Brain pericyte (primary cell): ENCODE data around the gene LRP1-AS.

ENCODE experiments used
- DNase-seq: peaks from one replicate; pipeline ENCODE4 v3.0.0-alpha.2; 2012; ENCODE audit warnings: low read depth, low spot score

The LRP1-AS gene

DNA sequence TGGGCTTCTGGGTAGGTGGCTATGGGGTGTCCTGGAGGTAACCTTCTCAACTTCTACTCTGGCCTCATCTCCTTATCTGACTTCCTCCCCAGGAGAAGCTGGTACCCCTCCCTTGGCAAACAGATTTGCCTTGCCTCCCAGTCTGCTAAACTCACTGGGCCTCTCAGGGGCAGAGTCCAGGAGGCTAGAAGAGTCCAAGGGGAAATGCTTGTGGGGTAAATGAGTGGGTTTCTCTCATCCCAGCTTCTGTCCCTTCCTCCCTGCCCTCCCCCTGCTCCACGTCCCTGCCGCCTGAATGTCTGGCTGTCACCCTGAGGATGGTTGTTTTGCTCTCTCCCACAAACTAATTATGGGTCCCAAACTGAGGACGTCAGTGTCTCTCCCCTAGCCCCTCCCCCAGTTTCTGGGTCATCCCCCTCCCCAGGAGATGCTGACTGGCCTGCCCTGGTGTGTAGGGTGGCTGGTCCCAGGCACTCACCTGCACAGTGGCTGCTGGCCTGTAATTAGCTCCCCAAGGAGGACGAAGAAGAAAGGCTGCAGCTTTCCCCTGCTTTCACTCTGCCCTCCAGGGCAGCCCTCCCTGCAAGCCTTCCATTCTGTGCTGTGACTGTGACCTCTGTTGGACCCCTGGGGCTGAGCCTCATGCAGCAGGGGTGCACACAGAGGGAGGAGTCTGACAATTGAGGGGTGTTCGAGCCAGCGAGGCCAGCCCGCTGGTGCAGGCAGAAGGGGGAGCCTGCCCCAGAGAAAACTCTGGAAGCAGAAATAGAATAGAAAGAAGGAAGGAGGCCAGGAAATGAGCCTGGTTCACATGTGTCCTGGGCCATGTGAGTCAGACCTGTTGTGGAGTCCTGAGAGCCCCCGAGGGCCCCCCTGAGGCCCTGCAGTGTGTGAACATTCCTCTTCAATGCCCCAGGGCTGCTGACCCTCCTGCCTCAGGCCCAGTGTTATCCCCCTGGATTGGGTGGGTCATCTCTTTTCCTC lies at the start of gene LRP1-AS:
LRP1-AS (minus strand) TSS at position 659 of the 984 bp plus-strand sequence.
- peak; percentile 34 for DNase-seq

DNA sequence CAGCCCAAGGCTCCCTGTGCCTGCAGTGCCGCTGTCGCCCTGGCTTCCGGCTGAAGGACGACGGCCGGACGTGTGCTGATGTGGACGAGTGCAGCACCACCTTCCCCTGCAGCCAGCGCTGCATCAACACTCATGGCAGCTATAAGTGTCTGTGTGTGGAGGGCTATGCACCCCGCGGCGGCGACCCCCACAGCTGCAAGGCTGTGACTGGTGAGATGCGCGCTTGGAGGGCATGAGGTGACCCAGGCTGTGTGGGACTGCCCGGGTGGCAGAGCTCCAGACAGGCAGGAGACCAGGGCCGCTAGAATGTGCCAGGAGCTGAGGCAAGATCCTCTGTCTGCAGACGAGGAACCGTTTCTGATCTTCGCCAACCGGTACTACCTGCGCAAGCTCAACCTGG lies 49.5 kb upstream of the LRP1-AS start:
- DNase-seq, result no peak

DNA sequence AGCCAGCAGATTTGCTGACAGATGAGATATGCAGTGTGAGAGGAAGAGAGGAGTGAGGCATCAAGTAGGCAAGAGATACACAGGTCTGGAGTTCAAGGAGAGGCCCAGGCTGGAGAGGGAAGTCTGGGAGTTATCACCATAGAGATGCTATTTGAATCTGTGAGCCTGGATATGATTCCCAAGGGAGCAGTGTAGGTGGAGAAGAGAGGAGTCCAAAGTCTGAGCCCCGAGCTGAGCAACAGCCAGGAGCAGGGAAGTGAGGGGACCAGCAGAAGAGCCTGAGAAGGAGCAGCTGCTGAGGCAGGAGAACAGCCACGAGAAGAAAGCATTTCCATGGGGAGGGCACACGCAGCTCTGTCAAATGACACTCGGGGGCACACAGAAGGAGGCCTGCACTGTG lies 49.0 kb upstream of the LRP1-AS start:
- no peak for DNase-seq

DNA sequence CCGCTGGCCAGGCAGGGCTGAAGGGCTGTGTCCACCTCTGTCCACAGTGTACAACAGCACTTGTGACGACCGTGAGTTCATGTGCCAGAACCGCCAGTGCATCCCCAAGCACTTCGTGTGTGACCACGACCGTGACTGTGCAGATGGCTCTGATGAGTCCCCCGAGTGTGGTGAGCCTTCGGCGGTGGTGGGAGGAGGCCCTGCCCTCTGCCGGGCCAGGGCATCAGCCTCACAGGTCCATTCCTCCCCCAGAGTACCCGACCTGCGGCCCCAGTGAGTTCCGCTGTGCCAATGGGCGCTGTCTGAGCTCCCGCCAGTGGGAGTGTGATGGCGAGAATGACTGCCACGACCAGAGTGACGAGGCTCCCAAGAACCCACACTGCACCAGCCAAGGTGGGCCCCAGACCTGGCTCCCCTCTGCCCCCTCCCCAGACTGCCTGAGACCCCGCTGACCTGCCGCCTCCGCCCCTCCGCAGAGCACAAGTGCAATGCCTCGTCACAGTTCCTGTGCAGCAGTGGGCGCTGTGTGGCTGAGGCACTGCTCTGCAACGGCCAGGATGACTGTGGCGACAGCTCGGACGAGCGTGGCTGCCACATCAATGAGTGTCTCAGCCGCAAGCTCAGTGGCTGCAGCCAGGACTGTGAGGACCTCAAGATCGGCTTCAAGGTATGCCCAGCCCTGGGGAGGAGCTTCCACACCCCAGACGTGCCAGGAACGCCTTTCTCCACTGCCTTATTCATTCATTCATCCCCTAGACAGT lies 48.4 kb upstream of the LRP1-AS start:
- DNase-seq, result no peak

DNA sequence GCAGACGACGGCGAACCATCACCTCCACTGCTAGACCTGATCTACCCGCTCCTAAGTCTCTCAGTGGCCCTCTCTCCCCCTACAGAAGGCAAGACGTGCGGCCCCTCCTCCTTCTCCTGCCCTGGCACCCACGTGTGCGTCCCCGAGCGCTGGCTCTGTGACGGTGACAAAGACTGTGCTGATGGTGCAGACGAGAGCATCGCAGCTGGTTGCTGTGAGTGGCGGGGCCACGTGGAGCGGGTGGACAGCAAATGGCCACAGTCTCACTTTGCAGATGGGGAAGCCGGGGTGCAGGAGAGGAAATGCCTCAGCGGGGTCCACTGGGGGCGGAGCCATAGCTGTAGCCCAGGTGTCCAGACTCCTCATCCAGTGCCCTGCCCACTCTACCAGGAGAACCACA lies 47.8 kb upstream of the LRP1-AS start:
- DNase-seq, result no peak

DNA sequence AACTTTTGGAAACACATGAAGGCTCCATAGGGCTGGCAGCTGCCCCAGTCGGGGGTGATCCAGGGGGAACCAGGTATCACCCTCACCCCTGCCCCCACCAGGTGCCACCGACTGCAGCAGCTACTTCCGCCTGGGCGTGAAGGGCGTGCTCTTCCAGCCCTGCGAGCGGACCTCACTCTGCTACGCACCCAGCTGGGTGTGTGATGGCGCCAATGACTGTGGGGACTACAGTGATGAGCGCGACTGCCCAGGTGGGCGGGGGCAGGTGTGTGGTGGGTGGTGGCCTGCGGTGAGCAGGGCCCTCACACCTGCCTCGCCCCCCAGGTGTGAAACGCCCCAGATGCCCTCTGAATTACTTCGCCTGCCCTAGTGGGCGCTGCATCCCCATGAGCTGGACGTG lies 46.8 kb upstream of the LRP1-AS start:
- no peak for DNase-seq

DNA sequence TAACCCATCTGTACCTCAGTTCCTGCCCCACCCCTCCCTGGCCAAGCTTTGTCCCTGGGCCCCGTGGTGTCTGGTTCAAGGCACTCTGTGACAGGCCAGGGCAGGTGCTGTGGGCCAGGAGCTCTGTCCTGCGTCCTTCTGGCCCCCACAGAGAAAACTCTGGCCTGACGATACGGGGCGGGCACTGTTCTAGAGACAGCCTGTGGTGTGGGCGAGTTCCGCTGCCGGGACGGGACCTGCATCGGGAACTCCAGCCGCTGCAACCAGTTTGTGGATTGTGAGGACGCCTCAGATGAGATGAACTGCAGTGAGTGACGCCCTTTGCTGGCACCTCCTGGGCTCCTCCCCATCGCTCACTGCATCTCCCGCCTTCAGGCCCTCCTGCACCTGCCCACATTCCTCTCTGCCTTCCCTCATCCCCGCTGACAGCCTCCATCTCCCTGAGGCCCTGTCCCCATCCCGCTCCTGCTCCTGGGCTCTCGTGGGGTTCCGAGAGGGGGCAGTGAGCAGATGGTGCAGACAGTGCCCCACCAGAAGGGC lies 46.4 kb upstream of the LRP1-AS start:
- DNase-seq, result no peak

DNA sequence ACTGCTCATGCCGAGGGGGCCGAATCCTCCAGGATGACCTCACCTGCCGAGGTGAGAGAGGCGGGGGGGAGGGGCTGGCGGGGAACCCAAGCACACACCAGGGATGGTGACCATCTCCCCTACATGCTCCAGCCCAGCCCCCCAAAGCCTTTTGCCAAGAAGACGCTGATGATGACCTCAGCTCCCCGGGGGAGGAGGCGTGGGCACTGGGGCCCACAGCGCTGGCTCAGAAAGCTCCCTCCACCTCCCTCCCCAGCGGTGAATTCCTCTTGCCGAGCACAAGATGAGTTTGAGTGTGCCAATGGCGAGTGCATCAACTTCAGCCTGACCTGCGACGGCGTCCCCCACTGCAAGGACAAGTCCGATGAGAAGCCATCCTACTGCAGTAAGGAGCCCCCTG lies 45.5 kb upstream of the LRP1-AS start:
- DNase-seq, result no peak

DNA sequence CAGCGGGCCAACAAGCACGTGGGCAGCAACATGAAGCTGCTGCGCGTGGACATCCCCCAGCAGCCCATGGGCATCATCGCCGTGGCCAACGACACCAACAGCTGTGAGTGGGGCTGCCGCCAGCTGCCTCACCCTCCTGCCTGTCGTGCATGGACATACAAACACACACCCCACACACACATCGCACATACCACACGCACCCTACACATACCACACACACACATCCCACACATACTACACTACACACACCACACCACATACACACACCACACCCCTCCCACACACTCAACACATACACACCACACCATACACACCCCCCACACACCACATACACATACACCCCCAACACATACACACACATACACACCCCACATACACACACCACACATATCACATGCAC lies 44.0 kb upstream of the LRP1-AS start:
- no peak for DNase-seq

DNA sequence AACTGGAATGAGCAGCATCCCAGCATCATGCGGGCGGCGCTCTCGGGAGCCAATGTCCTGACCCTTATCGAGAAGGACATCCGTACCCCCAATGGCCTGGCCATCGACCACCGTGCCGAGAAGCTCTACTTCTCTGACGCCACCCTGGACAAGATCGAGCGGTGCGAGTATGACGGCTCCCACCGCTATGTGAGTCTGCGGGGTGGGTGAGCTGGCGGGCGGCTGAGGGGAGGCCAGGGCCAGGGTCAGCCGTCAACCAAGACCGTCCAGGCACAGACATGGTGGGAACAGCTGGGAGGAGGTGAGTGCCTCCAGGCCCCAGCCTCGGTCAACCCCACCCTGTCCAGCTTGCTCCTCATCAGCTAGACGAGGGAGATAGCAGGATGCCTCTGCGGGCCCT lies 43.4 kb upstream of the LRP1-AS start:
- no peak for DNase-seq

DNA sequence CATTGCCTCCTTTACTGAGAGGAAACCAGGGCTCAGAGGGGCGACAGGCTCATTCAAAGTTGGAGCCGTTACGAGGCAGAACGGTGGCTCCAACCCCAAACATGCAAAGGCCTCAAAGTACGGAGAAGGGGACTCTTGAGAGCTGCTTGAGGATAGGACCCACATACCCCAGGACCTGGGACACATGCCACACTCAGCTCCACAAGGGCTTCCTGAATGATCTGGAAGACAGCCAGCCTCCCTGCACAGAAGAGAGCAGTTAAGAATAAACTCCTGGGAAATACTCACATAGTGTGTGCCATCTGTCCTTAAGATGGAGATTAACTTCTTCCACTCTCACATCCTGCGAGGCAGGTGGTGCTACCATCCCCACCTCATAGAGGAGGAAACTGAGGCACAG lies 42.6 kb upstream of the LRP1-AS start:
- no peak for DNase-seq

DNA sequence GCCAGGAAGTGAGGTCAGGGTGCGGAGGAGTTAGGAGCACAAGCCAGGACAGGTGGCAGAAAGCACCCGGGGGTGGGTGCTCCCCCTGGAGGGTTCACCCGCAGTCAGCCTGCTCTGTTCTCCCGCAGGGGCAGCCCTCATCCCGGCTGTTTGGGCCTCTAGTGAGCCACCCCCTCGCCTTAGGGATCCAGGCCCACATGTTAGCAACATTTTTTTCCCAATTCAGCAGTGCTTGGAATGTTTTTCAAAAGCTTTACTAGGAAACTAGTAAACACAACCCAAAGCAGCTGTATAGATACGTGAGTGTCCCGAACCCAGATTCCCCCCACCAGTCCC lies 40.6 kb upstream of the LRP1-AS start:
- DNase-seq, result no peak

DNA sequence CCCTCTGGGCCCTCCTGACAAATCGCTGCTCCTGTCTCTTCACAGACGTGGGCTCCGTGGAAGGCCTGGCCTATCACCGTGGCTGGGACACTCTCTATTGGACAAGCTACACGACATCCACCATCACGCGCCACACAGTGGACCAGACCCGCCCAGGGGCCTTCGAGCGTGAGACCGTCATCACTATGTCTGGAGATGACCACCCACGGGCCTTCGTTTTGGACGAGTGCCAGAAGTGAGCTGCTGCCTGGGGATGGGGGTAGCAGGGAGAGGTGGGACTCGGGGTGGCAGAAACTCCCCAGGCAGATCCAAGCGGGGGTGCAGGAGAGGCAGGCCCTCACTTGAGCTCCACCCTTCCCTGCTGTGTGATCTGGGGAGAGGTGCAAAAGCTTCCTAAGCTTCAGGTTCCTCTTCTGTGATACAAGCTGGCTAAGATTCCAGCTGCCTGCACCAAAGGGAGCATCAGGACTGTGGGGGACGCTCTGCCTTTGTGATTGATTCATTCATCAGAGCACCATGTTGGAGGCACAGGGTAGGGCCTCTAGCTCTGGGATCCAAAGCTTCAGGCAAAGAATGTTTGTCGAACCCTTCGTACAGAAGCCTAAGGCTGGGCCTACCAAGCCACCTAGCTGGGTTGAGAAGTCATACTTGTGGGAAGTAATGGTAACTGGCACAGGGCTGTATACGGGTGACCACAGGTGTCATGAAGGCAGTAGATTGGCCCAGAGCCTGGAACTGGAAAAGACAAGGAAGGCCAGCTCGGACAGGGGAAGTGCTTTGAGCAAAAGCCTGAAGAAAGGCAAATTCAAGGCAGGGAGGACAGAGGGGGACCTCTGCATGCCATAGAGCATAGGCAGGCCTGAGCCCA lies 40.0 kb upstream of the LRP1-AS start:
- no peak for DNase-seq

DNA sequence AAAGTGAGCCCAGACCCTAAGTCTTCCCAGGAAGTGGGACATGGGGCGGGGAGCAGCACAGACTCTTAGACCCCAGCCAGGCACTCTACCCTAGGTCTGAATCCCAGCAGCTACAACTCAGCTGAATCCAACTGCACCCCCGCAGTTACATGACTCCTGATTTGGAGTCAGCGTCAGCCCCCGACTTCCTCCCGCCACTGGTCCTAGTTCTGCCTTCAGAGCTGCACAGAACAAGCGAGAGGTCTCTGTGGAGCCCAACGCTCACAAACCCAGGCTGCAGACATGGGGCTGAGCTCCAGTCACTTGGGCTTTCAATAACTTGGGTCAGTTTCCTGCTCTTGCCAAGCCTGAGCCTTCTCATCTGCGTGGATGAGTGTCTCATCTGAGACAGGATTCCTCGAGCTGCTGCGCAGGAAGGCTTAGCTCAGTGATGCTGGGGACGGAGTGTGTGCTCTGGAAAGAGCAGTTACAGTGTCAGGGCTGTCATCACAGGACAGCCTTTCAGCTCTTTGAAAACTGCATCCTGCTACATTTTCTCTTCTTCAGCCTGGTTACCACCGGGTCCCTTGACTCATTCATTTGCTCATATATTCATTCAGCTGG lies 38.6 kb upstream of the LRP1-AS start:
- DNase-seq, result no peak

DNA sequence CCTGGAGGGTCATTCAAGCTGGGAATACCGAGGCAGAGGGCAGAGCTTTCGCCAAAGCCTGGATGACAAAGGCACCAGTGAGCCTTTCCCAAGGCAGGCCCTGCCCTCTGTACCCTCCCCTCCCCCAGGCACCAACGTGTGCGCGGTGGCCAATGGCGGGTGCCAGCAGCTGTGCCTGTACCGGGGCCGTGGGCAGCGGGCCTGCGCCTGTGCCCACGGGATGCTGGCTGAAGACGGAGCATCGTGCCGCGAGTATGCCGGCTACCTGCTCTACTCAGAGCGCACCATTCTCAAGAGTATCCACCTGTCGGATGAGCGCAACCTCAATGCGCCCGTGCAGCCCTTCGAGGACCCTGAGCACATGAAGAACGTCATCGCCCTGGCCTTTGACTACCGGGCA lies 38.0 kb upstream of the LRP1-AS start:
- no peak for DNase-seq

DNA sequence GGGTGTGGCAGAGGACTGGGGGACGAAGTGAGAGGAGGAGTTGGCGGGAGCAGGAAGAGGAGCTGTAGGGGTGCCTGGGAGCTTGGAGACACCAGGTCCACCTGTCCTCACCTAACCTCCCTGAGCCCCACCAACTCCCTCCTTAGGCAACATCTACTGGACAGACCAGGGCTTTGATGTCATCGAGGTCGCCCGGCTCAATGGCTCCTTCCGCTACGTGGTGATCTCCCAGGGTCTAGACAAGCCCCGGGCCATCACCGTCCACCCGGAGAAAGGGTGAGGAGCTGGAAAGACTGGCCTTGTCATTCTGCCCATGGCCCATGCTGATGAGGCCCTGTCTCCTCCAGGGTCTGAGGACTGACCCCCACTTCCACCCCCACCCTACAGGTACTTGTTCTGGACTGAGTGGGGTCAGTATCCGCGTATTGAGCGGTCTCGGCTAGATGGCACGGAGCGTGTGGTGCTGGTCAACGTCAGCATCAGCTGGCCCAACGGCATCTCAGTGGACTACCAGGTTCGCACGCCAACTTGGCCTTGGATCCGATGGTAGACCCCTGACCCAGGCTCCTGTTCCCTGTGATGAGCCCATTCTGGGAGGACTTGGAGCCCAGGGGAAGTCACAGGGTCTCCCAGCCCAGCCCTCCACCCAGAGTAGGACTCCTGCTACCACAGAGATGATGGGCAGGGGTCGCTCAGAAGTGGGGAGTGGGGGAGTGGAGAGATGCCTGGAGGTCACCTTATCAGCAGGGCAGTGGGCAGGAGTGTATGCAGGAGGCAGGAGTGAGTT lies 36.7 kb upstream of the LRP1-AS start:
- no peak for DNase-seq

DNA sequence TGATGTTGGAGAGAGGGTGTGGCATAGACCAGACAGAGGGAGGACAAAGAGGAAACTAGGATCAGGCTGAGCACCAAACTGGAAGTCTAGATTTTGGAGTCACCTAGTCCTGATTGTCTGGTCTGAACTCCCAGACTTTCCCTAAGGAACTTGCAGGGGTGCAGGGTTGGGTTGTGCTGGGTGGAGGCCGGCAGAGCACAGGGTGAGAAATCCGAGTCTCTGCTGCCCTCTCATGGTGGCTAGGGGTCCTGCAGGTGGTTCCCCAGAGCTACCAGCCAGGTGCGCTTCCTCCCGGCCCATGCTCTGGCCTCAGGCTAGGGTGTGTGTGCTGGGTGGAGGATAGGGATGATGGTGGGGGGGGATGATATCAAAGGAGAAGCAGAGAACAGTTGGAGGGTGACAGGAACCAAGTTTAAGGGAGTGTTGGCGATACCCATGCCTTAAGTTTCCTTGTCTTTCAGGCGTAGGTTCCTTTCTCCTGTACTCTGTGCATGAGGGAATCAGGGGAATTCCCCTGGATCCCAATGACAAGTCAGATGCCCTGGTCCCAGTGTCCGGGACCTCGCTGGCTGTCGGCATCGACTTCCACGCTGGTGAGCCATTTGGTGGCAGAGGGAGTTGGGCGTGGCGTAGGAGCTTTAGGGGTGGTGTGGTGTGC lies 35.6 kb upstream of the LRP1-AS start:
- no peak for DNase-seq

DNA sequence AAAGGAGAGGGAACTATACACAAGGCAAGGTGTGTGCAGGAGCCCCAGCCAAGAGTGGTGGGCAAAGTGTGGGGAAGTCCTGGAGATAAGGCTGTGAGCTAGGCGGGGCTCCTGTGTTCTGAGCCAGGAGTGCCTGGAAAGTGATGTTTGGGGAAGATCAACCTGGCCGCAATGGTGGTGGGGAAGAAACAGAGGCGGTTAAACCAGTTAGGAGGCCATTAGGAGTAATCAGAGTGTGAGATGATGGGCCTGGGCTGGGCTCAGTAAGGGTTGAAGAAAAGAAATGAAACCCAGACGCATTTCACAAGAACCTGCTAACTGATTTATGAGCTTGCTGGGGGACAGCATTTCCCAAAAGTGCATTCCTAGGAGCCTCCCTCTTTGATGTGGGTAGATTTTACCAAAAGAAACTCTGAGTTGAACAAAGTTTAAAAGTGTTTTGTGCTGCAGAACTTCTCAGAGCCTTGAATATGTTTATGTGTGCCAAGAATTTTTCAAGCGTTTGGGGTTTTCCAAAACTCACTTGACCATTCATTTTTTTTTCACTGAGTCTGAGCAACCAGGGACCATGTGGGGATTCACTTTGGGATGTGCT lies 34.2 kb upstream of the LRP1-AS start:
- no peak for DNase-seq

DNA sequence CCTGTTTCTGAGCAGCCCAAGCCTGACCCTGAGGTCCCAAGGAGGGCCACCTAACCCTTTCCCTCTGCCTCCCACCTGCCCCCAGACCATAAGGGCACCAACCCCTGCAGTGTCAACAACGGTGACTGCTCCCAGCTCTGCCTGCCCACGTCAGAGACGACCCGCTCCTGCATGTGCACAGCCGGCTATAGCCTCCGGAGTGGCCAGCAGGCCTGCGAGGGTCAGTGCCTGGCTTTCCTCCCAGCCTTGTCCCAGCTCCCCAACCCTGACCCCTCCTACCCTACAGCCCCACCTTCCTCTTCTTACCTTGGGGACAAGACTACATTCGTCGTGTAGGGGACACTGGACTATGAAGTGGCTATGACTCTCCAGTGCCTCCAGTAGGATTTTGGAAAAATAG lies 33.7 kb upstream of the LRP1-AS start:
- no peak for DNase-seq
